Kidney (tissue), 14 donors: ENCODE data around the gene AMFR. TPM values are rescaled to one million over a fixed set of nuclear protein-coding genes. Genes with fewer than 3 reads are reported as not detected.

Experiments used
- DNase-seq, 5 donors: peaks; one replicate each; pipeline ENCODE4 v3.0.0-alpha.2; 2013 to 2020
- FAIRE-seq: peaks from 2 replicates; lab custom pipeline; 2012; peaks lifted over from hg19 to GRCh38; lab: Jason Lieb, UNC
- H3K27ac ChIP-seq, 2 donors: one replicate each; pipeline ENCODE4 v1.7.0; 2013; ENCODE audit warnings: low read depth in 2 of 2, low read length in 2 of 2, inconsistent platforms in 1 of 2
- H3K27me3 ChIP-seq: one replicate; pipeline ENCODE4 v1.7.1; 2013; ENCODE audit warnings: low read length, inconsistent platforms; ENCODE audit not compliant: control insufficient read depth, insufficient read depth
- H3K36me3 ChIP-seq, 3 donors: one replicate each; pipeline versions ENCODE4 v1.7.0 to v1.7.1; 2013; ENCODE audit warnings: low read length in 3 of 3, control low read depth in 1 of 3, inconsistent platforms in 1 of 3; ENCODE audit not compliant: insufficient read depth in 3 of 3, control insufficient read depth in 2 of 3
- H3K4me1 ChIP-seq, 3 donors: one replicate each; pipeline versions ENCODE4 v1.7.0 to v1.7.1; 2013; ENCODE audit warnings: low read length in 3 of 3, inconsistent platforms in 1 of 3, low read depth in 1 of 3; ENCODE audit not compliant: control insufficient read depth in 2 of 3, insufficient read depth in 2 of 3
- H3K4me3 ChIP-seq, 3 donors: one replicate each; pipeline versions ENCODE4 v1.7.0 to v1.8.1; 2013; ENCODE audit warnings: low read length in 3 of 3, control low read depth in 1 of 3, inconsistent platforms in 1 of 3
- H3K9ac ChIP-seq, 3 donors: one replicate each; pipeline versions ENCODE4 v1.7.0 to v1.7.1; 2013; ENCODE audit warnings: low read length in 3 of 3, control low read depth in 1 of 3, inconsistent platforms in 1 of 3
- H3K9me3 ChIP-seq, 3 donors: one replicate each; pipeline versions ENCODE4 v1.7.0 to v1.7.1; 2013; ENCODE audit warnings: low read length in 3 of 3, control low read depth in 1 of 3, inconsistent platforms in 1 of 3; ENCODE audit not compliant: control insufficient read depth in 2 of 3, insufficient read depth in 1 of 3
- CTCF ChIP-seq: IDR thresholded peaks from 3 replicates; pipeline ENCODE4 v1.5.1; 2012; ENCODE audit warnings: mild to moderate bottlenecking, moderate library complexity, borderline replicate concordance; ENCODE audit not compliant: insufficient read depth; ENCODE audit errors: extremely low read depth
- intact Hi-C: fragments of 100-400 bp; cut with DNase I; formaldehyde crosslinking; loops from one replicate; pipeline ENCODE4 v1.11.1; 2022
- polyA plus RNA-seq: library from polyadenylated mRNA; stranded (reverse); fragments of 350-450 nt; fragmentation: Illumina TruSeq; extraction: RNeasy Lipid Tissue Mini Kit (QIAGEN cat#74804); gene quantifications from one replicate; pipeline ENCODE4 v1.2.3, GENCODE V29; 2014; ENCODE audit warnings: low read depth, low replicate concordance; ENCODE audit not compliant: insufficient read depth
- total RNA-seq: library from RNA; stranded (reverse); fragmentation: NEBNext Ultra II Directional; extraction: Animal tissue kit (Norgen Biotek cat#: 25700); gene quantifications from one replicate; pipeline ENCODE4 v1.2.1, GENCODE V29; 2021
- donor health status: control.
- donor health status: control.
- donor health status: control.
- donor health status: control.
- donor health status: control.
- donor health status: DM: yes; HTN: yes; CAD: no.
- donor health status: Normal renal cell carcinoma (clear cell type).

Gene AMFR
- total and polyA plus RNA-seq, 2 donors from 2014 or later = 143 to 163 TPM

GRCh38 chr16:56409195-56409594 lies 16.1 kb downstream of the AMFR start:
- Histone ChIP-seq H3K4me1 (peaks cover 0 to 8% (median 4%) of the 10 kb centered on the region in 3 donors), H3K9me3 (no peaks in the 10 kb centered on the region), H3K36me3 (peaks cover 9 to 40% (median 26%) of the 10 kb centered on the region in 3 donors), H3K27ac (peak overlapping the region; percentile 48 to 55), H3K9ac (no peak overlapping the region), H3K4me3 (no peak overlapping the region), H3K27me3 (no peaks in the 10 kb centered on the region)
- intact Hi-C loops = no loop called here
- no peak for DNase-seq
- FAIRE-seq = no peak
- TF ChIP-seq CTCF = no peak

DNA sequence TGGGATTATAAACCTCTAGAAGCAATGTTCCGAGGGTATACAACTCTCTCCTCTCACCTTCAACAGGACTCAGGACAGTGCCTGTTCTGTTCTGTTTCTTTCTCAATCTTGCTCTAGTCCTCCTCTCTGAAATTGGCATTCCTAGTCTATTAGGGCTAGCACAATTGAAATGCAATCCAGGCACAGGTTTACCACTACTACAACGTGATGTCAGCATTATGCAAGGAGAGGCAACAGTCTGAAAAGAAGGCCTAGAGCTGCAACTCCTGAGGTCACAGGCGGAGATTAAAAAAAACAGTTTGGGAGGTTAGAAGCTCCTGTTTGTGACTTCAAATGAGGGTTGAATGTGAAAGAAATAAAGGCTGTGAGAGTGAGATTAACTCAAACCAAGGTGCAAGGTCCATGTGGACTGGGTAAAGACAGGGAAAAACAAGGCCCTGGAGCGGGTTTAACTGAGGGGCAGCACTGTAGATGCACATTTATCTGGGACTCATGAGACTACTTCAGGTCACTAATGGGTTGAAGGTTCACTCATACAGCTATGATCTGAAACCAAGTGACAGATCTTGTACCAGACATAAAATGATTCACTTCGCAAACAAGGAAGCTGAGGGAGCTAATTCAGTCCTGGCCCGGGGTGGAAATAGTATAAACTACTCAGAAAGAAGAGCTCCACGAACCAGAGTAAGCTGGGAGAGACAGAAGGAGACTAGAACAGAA lies 16.8 kb downstream of the AMFR start:
- intact Hi-C loops = no loop called here

DNA sequence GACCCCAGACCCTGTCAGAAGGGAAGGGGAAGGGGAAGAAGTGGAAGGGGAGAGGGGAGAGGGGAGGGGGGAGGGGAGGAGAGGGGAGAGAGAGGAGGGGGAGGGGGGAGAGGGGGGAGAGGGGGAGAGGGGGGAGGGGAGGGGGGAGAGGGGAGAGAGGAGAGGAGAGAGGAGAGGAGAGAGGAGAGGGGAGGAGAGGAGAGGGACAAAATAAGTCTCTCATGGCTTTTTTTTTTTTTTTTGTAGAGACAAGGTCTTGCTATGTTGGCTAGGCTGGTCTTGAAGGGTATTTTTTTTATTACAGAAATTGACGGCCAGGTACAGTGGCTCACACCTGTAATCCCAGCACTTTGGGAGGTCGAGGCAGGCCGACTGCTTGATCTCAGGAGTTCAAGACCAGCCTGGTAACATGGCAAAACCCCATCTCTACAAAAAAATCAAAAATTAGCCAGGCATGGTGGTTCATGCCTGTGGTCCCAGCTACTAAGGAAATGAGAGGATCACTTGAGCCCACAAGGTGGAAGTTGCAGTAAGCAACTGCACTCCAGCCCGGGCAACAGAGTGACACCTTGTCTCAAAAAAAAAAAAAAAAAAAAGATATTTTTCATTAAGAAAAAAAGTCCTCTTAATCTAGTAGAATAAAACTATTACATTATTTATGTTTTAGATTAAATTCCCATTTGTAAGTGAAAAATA lies 19.2 kb downstream of the AMFR start:
- Histone ChIP-seq H3K9me3 (no peaks in the 10 kb centered on the region), H3K4me1 (peaks cover 0 to 8% (median 4%) of the 10 kb centered on the region in 3 donors), H3K9ac (no peak overlapping the region), H3K27me3 (no peaks in the 10 kb centered on the region), H3K4me3 (no peak overlapping the region), H3K27ac (no peak overlapping the region), H3K36me3 (peaks cover 12 to 53% (median 38%) of the 10 kb centered on the region in 3 donors)
- TF ChIP-seq CTCF = no peak
- intact Hi-C loops = no loop called here
- FAIRE-seq = no peak
- no peak for DNase-seq

More for the DNA sequence above, 16.8 kb downstream of the AMFR start:
- peak overlapping the region; percentile 48 to 55 for H3K27ac ChIP-seq
- TF ChIP-seq CTCF = no peak
- H3K9me3 ChIP-seq = no peaks in the 10 kb centered on the region
- H3K27me3 ChIP-seq = no peaks in the 10 kb centered on the region
- DNase-seq (no peak), FAIRE-seq (no peak)
- peaks cover 9 to 42% (median 27%) of the 10 kb centered on the region in 3 donors for H3K36me3 ChIP-seq
- peaks cover 0 to 8% (median 4%) of the 10 kb centered on the region in 3 donors for H3K4me1 ChIP-seq
- H3K4me3 ChIP-seq = no peak overlapping the region
- H3K9ac ChIP-seq = no peak overlapping the region
